Skin epidermis (tissue), 12 donors: ENCODE data around the gene RHBDL3.
"Not testable (repeated sequence)": the region's sequence is repeated elsewhere in the genome, so short reads cannot be mapped to it uniquely, and the experiment has no call there.

Source experiments
- H3K27ac ChIP-seq, 21 experiments: fragments of 200-600 bp; sonication (generic) in 11 of 21; one replicate each; pipeline ENCODE4 v1.5.0; 2020; ENCODE audit warnings: mild to moderate bottlenecking in 3 of 21, inconsistent platforms in 2 of 21, moderate library complexity in 2 of 21
- H3K4me3 ChIP-seq, 7 experiments: fragments of 200-600 bp; sonication (generic) in 2 of 7; one replicate each; pipeline ENCODE4 v1.5.0; 2020; ENCODE audit warnings: inconsistent platforms in 2 of 7, mild to moderate bottlenecking in 2 of 7, moderate library complexity in 1 of 7

The RHBDL3 gene

GRCh38 chr17:32286518-32286900 lies 20.9 kb downstream of the RHBDL3 start:
- Histone ChIP-seq H3K27ac (no peak overlapping the region), H3K4me3 (no peak overlapping the region)

GRCh38 chr17:32287804-32288511 lies 22.3 kb downstream of the RHBDL3 start:
- Histone ChIP-seq H3K27ac (no peak overlapping the region), H3K4me3 (no peak overlapping the region)

GRCh38 chr17:32288615-32289014 lies 23.0 kb downstream of the RHBDL3 start:
- Histone ChIP-seq H3K27ac (no peak overlapping the region), H3K4me3 (no peak overlapping the region)

GRCh38 chr17:32289471-32290070 lies 23.9 kb downstream of the RHBDL3 start:
- no peak overlapping the region for H3K4me3 ChIP-seq
- H3K27ac ChIP-seq, result no peak overlapping the region

GRCh38 chr17:32292094-32292493 lies 26.5 kb downstream of the RHBDL3 start:
- no peak overlapping the region for H3K4me3 ChIP-seq
- no peak overlapping the region for H3K27ac ChIP-seq

GRCh38 chr17:32297424-32297823 lies 31.8 kb downstream of the RHBDL3 start:
- Histone ChIP-seq H3K27ac (no peak overlapping the region), H3K4me3 (no peak overlapping the region)

- Histone ChIP-seq H3K27ac (no peak overlapping the region), H3K4me3 (no peak overlapping the region)
These were observed 32.2 kb downstream of the RHBDL3 start for GRCh38 chr17:32297860-32298259.

GRCh38 chr17:32298298-32298697 lies 32.7 kb downstream of the RHBDL3 start:
- Histone ChIP-seq H3K27ac (no peak overlapping the region), H3K4me3 (no peak overlapping the region)

GRCh38 chr17:32298721-32299579 lies 33.3 kb downstream of the RHBDL3 start:
- H3K27ac ChIP-seq, result no peak overlapping the region
- H3K4me3 ChIP-seq, result no peak overlapping the region

- no peak overlapping the region for H3K27ac ChIP-seq
- H3K4me3 ChIP-seq, result no peak overlapping the region
These were observed 34.0 kb downstream of the RHBDL3 start for GRCh38 chr17:32299580-32300164.

- Histone ChIP-seq H3K27ac (no peak overlapping the region), H3K4me3 (no peak overlapping the region)
These were observed 36.4 kb downstream of the RHBDL3 start for GRCh38 chr17:32302037-32302436.

- no peak overlapping the region for H3K4me3 ChIP-seq
- H3K27ac ChIP-seq, result no peak overlapping the region
These were observed 37.4 kb downstream of the RHBDL3 start for GRCh38 chr17:32302860-32303649.

GRCh38 chr17:32303781-32304288 lies 38.2 kb downstream of the RHBDL3 start:
- H3K27ac ChIP-seq, result no peak overlapping the region
- H3K4me3 ChIP-seq, result no peak overlapping the region

GRCh38 chr17:32305049-32305448 lies 39.4 kb downstream of the RHBDL3 start:
- H3K27ac ChIP-seq, result no peak overlapping the region
- H3K4me3 ChIP-seq, result no peak overlapping the region

GRCh38 chr17:32307658-32308057 lies 42.0 kb downstream of the RHBDL3 start:
- no peak overlapping the region for H3K27ac ChIP-seq

GRCh38 chr17:32311028-32311536 lies 45.5 kb downstream of the RHBDL3 start:
- Histone ChIP-seq H3K4me3 (no peak overlapping the region), H3K27ac (peak overlapping the region in 1 of 21 experiments; percentile 19)

More at GRCh38 chr17:32307658-32308057, 42.0 kb downstream of the RHBDL3 start:
- no peak overlapping the region for H3K4me3 ChIP-seq

GRCh38 chr17:32314636-32315035 lies 49.0 kb downstream of the RHBDL3 start:
- Histone ChIP-seq H3K27ac (no peak overlapping the region), H3K4me3 (no peak overlapping the region)

- no peak overlapping the region for H3K27ac ChIP-seq
- H3K4me3 ChIP-seq, result no peak overlapping the region
These were observed 49.5 kb downstream of the RHBDL3 start for GRCh38 chr17:32315171-32315570.

- H3K4me3 ChIP-seq, H3K27ac ChIP-seq: not testable (repeated sequence)
These were observed 51.0 kb downstream of the RHBDL3 start for GRCh38 chr17:32316653-32317052.
